Adrenal gland (tissue), 5 donors: Measurements from ENCODE around the gene UBE2K.

Source experiments
- POLR2A ChIP-seq, 2 donors: fragments of 450-650 bp; IDR thresholded peaks; one replicate each; pipeline ENCODE4 v1.6.1; 2017; ENCODE audit warnings: antibody characterized with exemption in 2 of 2, mild to moderate bottlenecking in 2 of 2, moderate library complexity in 1 of 2
- TF ChIP-seq, protein P1 (sequence below), 6 experiments: fragments of 450-650 bp in 4 of 6; fragments of 200-600 bp in 2 of 6; sonication (generic) in 1 of 6; IDR thresholded peaks; 1 replicate in 5 of 6; 2 replicates in 1 of 6; pipeline versions ENCODE4 v1.5.1 to v1.8.0; 2016 to 2021; ENCODE audit warnings: antibody characterized with exemption in 6 of 6, mild to moderate bottlenecking in 2 of 6, moderate library complexity in 1 of 6
- donor health status: DM: no; HTN: no; CAD: no.

DNA sequence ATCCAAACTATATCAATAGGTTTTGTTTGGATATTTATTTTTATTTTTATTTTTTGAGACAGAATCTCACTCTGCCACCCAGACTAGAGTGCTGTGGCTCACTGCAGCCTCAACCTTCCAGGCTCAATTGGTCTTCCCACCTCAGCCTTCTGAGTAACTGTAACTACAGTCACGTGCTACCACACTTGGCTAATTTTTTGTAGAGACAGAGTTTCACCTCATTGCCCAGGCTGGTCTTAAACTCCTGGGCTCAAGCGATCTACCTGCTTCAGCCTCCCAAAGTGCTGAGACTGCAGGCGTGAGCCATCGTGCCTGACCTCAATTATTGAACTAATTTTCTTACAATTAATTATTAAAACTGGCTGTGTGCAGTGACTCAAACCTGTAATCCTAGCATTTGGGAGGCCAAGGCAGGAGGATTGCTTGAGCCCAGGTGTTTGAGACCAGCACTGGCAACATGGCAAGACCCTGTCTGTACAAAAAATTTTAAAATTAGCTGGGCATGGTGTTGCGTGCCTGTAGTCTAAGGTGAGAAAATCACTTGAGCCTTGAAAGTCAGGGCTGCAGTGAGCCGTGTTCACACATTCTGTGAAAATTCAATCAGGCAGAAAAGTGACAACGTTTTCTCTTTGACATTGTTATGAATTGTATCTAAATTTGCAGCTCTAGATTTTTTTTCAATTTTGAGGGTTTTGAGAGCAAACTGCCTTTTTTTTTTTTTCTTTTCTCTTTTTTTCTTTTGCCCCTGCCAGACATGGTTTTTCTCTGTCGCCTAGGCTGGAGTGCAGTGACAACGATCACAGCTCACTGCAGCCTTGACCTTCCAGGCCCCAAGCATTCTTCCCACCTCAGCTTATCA lies 66.0 kb downstream of the UBE2K start:
- TF ChIP-seq, protein P1, sequence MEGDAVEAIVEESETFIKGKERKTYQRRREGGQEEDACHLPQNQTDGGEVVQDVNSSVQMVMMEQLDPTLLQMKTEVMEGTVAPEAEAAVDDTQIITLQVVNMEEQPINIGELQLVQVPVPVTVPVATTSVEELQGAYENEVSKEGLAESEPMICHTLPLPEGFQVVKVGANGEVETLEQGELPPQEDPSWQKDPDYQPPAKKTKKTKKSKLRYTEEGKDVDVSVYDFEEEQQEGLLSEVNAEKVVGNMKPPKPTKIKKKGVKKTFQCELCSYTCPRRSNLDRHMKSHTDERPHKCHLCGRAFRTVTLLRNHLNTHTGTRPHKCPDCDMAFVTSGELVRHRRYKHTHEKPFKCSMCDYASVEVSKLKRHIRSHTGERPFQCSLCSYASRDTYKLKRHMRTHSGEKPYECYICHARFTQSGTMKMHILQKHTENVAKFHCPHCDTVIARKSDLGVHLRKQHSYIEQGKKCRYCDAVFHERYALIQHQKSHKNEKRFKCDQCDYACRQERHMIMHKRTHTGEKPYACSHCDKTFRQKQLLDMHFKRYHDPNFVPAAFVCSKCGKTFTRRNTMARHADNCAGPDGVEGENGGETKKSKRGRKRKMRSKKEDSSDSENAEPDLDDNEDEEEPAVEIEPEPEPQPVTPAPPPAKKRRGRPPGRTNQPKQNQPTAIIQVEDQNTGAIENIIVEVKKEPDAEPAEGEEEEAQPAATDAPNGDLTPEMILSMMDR (IDR thresholded peaks at IDR 0.05): no peak
- TF ChIP-seq POLR2A (IDR thresholded peaks at IDR 0.05): no peak
